Activated naive CD4-positive, alpha-beta T cell treated with anti-CD3 and anti-CD28 coated beads, Interleukin-2, amount 10 ng/mL, durations not matched to agents 7 days and 5 days (primary cell): Measurements from ENCODE around the gene WWTR1.

Source experiments
- CTCF ChIA-PET: fragments of 350-600 bp; sonication (Branson Sonifier 250); formaldehyde crosslinking; loops from one replicate; lab custom pipeline; 2021; ENCODE audit warnings: antibody characterized with exemption; lab: Charles Lee
- DNase-seq: peaks from one replicate; pipeline ENCODE4 v3.0.0-alpha.2; 2020
- H3K27ac Mint-ChIP-seq: one replicate; pipeline ENCODE4 v1.8.0; 2021; ENCODE audit warnings: mild to moderate bottlenecking, moderate library complexity, mixed read lengths
- H3K27me3 Mint-ChIP-seq: one replicate; pipeline ENCODE4 v1.8.0; 2021; ENCODE audit warnings: mild to moderate bottlenecking, mixed read lengths
- H3K36me3 Mint-ChIP-seq: one replicate; pipeline ENCODE4 v1.8.0; 2021; ENCODE audit warnings: mixed read lengths
- H3K4me1 Mint-ChIP-seq: one replicate; pipeline ENCODE4 v1.8.0; 2021; ENCODE audit warnings: mixed read lengths
- H3K4me3 Mint-ChIP-seq: one replicate; pipeline ENCODE4 v1.8.0; 2021; ENCODE audit warnings: mild to moderate bottlenecking, moderate library complexity, mixed read lengths
- H3K9me3 Mint-ChIP-seq: one replicate; pipeline ENCODE4 v1.8.0; 2021; ENCODE audit warnings: mixed read lengths

The WWTR1 gene

DNA sequence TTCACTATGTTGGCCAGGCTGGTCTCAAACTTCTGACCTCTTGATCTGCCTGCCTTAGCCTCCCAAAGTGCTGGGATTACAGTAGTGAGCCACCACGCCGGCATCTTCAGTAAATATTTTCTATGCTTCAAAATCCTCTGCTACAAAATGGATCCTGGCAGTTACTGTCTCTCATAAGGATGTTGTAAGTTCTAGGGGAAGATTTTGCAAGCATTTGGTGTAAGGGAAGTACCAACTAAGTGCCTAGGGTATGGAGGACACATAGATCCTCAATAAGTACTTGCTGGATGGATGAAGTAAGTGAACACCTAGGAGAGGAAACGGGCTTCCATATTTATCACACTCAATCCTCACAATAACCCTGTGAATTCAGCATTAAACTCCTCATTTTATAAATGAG lies 176.8 kb downstream of the WWTR1 start:
- H3K9me3 Mint-ChIP-seq, result no peaks in the 10 kb centered on the region
- no peak for DNase-seq
- H3K27me3 Mint-ChIP-seq, result peaks cover 17% of the 10 kb centered on the region
- no peaks in the 10 kb centered on the region for H3K36me3 Mint-ChIP-seq
- H3K27ac Mint-ChIP-seq, result no peak overlapping the region
- H3K4me3 Mint-ChIP-seq, result no peak overlapping the region
- CTCF ChIA-PET, result interaction anchor here (0.6 to 2.1 kb wide), 5 partner anchors 15 to 644 kb away, joined by 3 to 5 read pairs (median 3); no protein-coding TSS in a partner anchor
- no peaks in the 10 kb centered on the region for H3K4me1 Mint-ChIP-seq

DNA sequence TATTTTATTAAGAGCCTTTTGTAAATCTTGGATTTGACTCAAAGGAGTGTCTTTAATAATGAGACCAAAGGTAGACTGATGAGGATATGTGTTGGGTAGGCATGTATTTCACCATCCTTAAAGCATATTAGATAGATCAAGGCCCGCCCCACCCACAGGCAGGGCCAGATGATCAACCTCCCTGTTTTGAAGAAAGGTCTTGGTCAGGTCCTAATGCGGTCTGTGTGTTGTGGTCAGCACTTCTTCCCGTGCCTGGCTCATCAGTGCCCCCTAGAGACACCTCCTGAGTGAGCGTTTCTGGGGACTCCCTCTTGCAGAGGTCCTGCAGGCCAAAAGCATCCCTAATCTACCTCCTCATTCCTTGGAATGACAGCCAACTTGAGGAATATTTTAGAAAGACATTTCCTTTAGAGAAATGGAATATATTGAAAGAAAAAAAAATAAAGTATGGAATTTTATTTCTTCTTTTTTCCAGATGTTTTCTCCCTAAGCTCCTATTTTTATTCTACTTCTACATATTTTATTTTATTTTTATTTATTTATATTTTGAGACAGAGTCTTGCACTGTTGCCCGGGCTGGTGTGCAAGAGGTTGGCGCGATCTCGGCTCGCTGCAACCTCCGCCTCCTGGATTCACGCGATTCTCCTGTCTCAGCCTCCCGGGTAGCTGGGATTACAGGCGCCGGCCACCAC lies 177.4 kb downstream of the WWTR1 start:
- CTCF ChIA-PET, result interaction anchor here (0.6 to 2.1 kb wide), 7 partner anchors 8 to 138 kb away, joined by 3 to 5 read pairs (median 3); no protein-coding TSS in a partner anchor
- Mint-ChIP-seq H3K4me3 (no peak overlapping the region), H3K4me1 (no peaks in the 10 kb centered on the region), H3K36me3 (no peaks in the 10 kb centered on the region), H3K27ac (no peak overlapping the region), H3K27me3 (peaks cover 22% of the 10 kb centered on the region), H3K9me3 (no peaks in the 10 kb centered on the region)
- peak; percentile 44 for DNase-seq

- Mint-ChIP-seq H3K4me1 (no peaks in the 10 kb centered on the region), H3K27me3 (peaks cover 22% of the 10 kb centered on the region), H3K36me3 (no peaks in the 10 kb centered on the region), H3K4me3 (no peak overlapping the region), H3K9me3 (no peaks in the 10 kb centered on the region), H3K27ac (no peak overlapping the region)
- CTCF ChIA-PET, result interaction anchor here (0.6 to 2.1 kb wide), 6 partner anchors 9 to 291 kb away, joined by 3 to 5 read pairs (median 3); no protein-coding TSS in a partner anchor
- no peak for DNase-seq
Measured at GRCh38 chr3:149479621-149480325, 178.1 kb downstream of the WWTR1 start.

DNA sequence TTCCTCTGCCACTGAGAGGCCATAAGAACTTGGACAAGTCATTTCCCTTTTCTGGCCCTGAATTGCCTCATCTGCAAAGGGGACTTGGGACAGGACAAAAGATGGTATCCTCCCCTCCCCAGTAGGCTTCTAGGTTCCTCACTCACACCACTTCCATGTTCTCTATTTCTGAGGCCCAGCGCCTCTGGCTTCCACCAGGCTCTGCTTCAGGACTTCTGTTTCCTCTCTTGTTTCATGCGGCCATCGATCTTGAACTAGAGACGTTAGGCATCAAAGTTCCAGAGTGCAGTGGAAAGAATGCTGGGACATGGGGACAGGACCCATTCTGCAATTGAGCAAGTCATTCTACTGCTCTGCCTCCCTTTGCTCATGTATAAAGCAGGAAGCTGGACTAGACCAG lies 181.6 kb downstream of the WWTR1 start:
- H3K27ac Mint-ChIP-seq, result no peak overlapping the region
- H3K9me3 Mint-ChIP-seq, result no peaks in the 10 kb centered on the region
- CTCF ChIA-PET, result interaction anchor here (1.9 kb wide), 1 partner anchor 10 kb away, joined by 4 read pairs; no protein-coding TSS in a partner anchor
- H3K36me3 Mint-ChIP-seq, result no peaks in the 10 kb centered on the region
- H3K4me3 Mint-ChIP-seq, result no peak overlapping the region
- H3K27me3 Mint-ChIP-seq, result peaks cover 22% of the 10 kb centered on the region
- DNase-seq, result no peak
- H3K4me1 Mint-ChIP-seq, result no peaks in the 10 kb centered on the region

GRCh38 chr3:149475451-149476060 lies 182.3 kb downstream of the WWTR1 start:
- no peak for DNase-seq
- Mint-ChIP-seq H3K9me3 (no peaks in the 10 kb centered on the region), H3K36me3 (no peaks in the 10 kb centered on the region), H3K27me3 (peaks cover 25% of the 10 kb centered on the region), H3K4me3 (no peak overlapping the region), H3K27ac (no peak overlapping the region), H3K4me1 (no peaks in the 10 kb centered on the region)
- CTCF ChIA-PET, result no interaction called here

- no peaks in the 10 kb centered on the region for H3K36me3 Mint-ChIP-seq
- no peak for DNase-seq
- no peak within 1 kb of the TSS for H3K4me3 Mint-ChIP-seq
- H3K9me3 Mint-ChIP-seq, result no peaks in the 10 kb centered on the region
- CTCF ChIA-PET, result interaction anchor here (0.6 to 0.7 kb wide), 3 partner anchors 45 to 653 kb away, joined by 3 to 5 read pairs (median 3); no protein-coding TSS in a partner anchor
- H3K27ac Mint-ChIP-seq, result no peak within 1 kb of the TSS
- no peaks in the 10 kb centered on the region for H3K4me1 Mint-ChIP-seq
- peaks cover 30% of the 10 kb centered on the region for H3K27me3 Mint-ChIP-seq
Measured at GRCh38 chr3:149474250-149474817, 183.5 kb downstream of the WWTR1 start, which contains the start of gene TM4SF4. TSS of gene TM4SF4 (plus strand) at chr3:149474697. CDS start at chr3:149474878, 181 bp downstream.

DNA sequence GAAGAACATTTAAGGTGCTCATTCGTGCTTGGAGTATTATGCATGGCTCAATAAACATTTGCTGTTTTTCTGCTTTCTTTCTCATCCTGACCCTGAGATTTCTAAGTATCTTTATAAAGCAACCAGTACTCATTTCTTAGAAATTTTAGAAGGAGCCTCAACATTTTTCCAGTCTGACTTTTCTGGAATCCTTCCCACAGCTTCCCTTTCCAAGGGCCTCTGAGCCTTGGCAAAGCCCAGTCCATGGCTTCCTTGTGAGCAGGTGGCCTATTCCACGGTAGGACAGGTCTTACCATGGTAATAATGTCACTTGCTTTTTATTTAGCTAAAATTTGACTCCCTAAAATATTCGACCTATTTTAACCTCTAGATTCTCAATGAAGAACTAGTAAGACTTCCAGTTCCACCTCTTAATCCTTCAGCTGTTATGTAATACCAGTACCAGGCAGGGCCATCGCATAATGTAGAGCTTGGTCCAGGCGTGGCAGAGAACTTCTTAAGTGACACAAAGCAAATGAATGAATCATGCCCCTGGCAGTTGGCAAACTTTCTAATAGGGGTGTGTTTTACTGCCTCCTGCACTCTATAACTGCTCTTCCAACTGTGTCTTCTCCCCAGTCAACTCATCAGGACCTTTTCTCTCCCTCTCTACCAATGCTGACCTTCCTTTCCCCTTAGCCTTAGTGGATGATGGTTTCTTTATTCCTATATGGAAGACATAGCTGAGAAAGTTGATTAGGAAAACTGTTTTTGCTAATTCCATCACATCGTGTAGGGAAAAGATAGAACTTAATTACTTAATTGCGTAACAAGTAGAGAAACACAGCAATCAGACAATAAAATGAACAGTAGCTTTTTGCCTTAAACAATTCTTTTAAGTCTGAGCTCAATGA lies 184.2 kb downstream of the WWTR1 start:
- Mint-ChIP-seq H3K36me3 (no peaks in the 10 kb centered on the region), H3K9me3 (no peaks in the 10 kb centered on the region), H3K4me3 (no peak overlapping the region), H3K4me1 (no peaks in the 10 kb centered on the region), H3K27ac (no peak overlapping the region), H3K27me3 (peaks cover 26% of the 10 kb centered on the region)
- CTCF ChIA-PET, result interaction anchor here (0.6 to 0.9 kb wide), 4 partner anchors 17 to 654 kb away, joined by 3 to 5 read pairs (median 3); no protein-coding TSS in a partner anchor
- DNase-seq, result no peak

- DNase-seq, result no peak
- Mint-ChIP-seq H3K36me3 (no peaks in the 10 kb centered on the region), H3K4me1 (no peaks in the 10 kb centered on the region), H3K9me3 (no peaks in the 10 kb centered on the region), H3K27me3 (peaks cover 26% of the 10 kb centered on the region), H3K4me3 (no peak overlapping the region), H3K27ac (no peak overlapping the region)
- CTCF ChIA-PET, result interaction anchor here (0.9 kb wide), 1 partner anchor 18 kb away, joined by 3 read pairs; no protein-coding TSS in a partner anchor
Measured at GRCh38 chr3:149472030-149472797, 185.6 kb downstream of the WWTR1 start.

DNA sequence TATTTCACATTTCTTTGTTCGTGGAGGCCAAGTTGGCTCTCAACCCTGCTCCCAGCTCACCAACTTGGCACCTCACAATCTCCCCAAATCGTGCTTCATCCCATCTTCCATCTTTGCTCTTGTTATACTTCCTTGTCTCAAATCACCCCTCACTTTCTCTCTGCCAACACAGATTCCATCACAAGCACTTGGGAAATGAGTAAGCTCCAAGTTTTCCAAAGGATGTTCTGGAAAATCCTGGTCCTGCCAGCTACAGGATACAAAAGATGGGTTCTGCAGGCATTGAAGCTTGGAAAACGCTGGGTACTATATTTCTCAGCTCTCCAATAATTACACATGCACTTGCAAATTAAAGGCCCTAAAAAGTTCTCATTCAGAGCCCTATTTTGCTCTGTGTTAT lies 187.4 kb downstream of the WWTR1 start:
- H3K27ac Mint-ChIP-seq, result no peak overlapping the region
- H3K36me3 Mint-ChIP-seq, result no peaks in the 10 kb centered on the region
- no peak overlapping the region for H3K4me3 Mint-ChIP-seq
- DNase-seq, result no peak
- CTCF ChIA-PET, result no interaction called here
- no peaks in the 10 kb centered on the region for H3K9me3 Mint-ChIP-seq
- H3K4me1 Mint-ChIP-seq, result no peaks in the 10 kb centered on the region
- peaks cover 13% of the 10 kb centered on the region for H3K27me3 Mint-ChIP-seq

DNA sequence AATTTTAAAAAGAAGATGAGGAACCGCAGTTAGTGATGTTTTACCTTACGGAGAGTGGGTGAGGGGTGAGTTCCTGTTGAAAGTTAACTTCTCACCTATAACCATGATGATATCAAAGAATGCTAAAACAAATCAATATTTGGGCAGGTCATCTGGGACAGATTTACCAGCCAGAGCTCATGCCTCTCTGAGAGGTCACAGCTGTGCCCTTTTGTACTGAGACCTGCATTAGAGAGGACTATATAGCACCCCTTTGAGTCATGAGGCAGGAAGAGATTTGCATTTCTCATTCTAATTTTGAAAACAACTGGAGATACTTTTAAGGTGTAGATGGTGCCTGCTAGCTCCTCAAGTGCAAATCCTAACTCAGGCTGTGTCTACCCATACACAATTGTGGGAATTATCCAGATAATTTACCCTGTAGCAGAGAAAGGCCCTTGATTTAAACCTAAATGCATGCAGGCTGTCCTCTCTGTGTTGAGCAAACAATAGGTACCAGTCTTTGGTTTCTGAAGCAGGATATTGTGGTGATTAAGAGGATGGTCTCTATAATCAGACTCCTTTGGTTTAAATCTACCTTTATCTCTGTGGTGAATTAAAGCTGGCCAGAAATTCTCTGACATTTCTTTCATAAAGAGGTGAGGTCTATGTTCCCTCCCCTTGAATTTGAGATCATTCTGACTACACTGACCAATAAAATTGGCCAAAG lies 189.2 kb downstream of the WWTR1 start:
- no peak for DNase-seq
- H3K27ac Mint-ChIP-seq, result no peak overlapping the region
- CTCF ChIA-PET, result no interaction called here
- H3K36me3 Mint-ChIP-seq, result no peaks in the 10 kb centered on the region
- no peak overlapping the region for H3K4me3 Mint-ChIP-seq
- H3K9me3 Mint-ChIP-seq, result no peaks in the 10 kb centered on the region
- H3K27me3 Mint-ChIP-seq, result peaks cover 17% of the 10 kb centered on the region
- H3K4me1 Mint-ChIP-seq, result no peaks in the 10 kb centered on the region
